Kidney epithelial cell (primary cell): ENCODE data around the gene TLR6. TPM values are rescaled to one million over a fixed set of nuclear protein-coding genes. Genes with fewer than 3 reads are reported as not detected.
A peak's percentile ranks its signal among the peaks of the same experiment; 100 is the strongest.

Source experiments
- DNase-seq: peaks from one replicate; pipeline ENCODE4 v3.0.0-alpha.2; 2010; ENCODE audit warnings: low read depth
- H3K27me3 ChIP-seq: 2 replicates; pipeline ENCODE4 v1.6.0; 2011; ENCODE audit warnings: low read length; ENCODE audit not compliant: control insufficient read depth, insufficient read depth
- H3K36me3 ChIP-seq: 2 replicates; pipeline ENCODE4 v1.5.1; 2011; ENCODE audit warnings: low read length; ENCODE audit not compliant: control insufficient read depth, insufficient read depth
- H3K4me3 ChIP-seq: 2 replicates; pipeline ENCODE4 v1.5.1; 2011; ENCODE audit warnings: low read depth, mild to moderate bottlenecking, control low read depth, low read length
- CTCF ChIP-seq: IDR thresholded peaks from 2 replicates; pipeline ENCODE4 v1.5.1; 2011; ENCODE audit warnings: mild to moderate bottlenecking, moderate library complexity, low read length, control low read depth, inconsistent platforms; ENCODE audit not compliant: insufficient read depth, poor library complexity, severe bottlenecking
- total RNA-seq: library from RNA; depleted of rRNA; stranded (reverse); fragments of >200 nt; gene quantifications from 2 replicates; pipeline ENCODE4 v1.2.3, GENCODE V29; 2015

Gene TLR6
- total RNA-seq = 1.1 and 1.3 TPM in 2 replicates

DNA sequence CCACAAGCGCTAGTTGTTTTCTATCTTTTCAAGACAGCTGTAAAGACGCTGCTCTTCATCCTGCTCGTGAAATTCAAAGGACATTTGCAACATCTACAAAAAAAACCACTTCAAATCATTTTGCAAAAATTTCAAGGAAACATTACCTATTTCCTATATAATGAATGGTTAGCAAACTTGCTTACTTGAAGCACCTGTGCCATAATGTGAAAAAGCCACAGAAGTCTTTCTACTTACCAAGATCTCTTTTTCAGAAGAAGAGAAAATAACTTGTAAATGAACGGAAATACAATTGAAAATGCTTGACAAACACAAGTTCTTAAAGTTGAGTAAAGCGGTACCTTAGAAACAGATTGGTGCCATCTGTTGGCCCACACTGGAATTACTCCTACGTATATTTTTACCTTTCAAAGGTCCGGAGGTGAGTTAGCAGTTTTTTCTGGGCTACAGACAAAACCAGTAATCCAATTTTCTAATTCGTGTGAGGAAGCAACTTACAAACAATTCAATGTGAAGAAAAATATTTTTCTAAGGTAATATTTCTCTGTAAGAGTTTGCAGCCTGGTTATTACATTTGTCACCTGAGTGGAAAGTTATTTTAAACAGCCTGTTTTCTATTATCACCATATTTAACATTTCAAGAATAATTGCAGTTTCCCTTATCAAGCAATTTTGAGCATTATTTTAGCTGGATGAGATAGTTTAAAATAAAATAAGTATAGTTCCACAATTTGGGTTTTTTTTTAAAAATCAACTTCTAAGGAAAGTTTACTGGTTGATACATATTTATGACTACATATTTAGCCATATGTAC lies at the start of gene TLR6:
TSS of gene TLR6 (minus strand) at position 294 of the 814 bp plus-strand sequence. CDS start 27,344 bp downstream, outside the sequence.
- no peak for DNase-seq
- no peak within 1 kb of the TSS for H3K4me3 ChIP-seq
- H3K36me3 ChIP-seq = no peaks in the 10 kb centered on the region
- H3K27me3 ChIP-seq = no peaks in the 10 kb centered on the region
- TF ChIP-seq CTCF = peak; percentile 66

- no peak for DNase-seq
- Histone ChIP-seq H3K4me3 (no peak overlapping the region), H3K27me3 (no peaks in the 10 kb centered on the region), H3K36me3 (peaks cover 1% of the 10 kb centered on the region)
- TF ChIP-seq CTCF = no peak
Observed at GRCh38 chr4:38905652-38906385, 49.2 kb upstream of the TLR6 start.

GRCh38 chr4:38904682-38905081 lies 48.1 kb upstream of the TLR6 start:
- no peaks in the 10 kb centered on the region for H3K27me3 ChIP-seq
- H3K4me3 ChIP-seq = no peak overlapping the region
- no peaks in the 10 kb centered on the region for H3K36me3 ChIP-seq
- DNase-seq = no peak
- TF ChIP-seq CTCF = no peak

GRCh38 chr4:38904090-38904666 lies 47.6 kb upstream of the TLR6 start:
- no peaks in the 10 kb centered on the region for H3K27me3 ChIP-seq
- no peak for TF ChIP-seq CTCF
- no peak for DNase-seq
- H3K4me3 ChIP-seq = no peak overlapping the region
- no peaks in the 10 kb centered on the region for H3K36me3 ChIP-seq

- H3K4me3 ChIP-seq = no peak overlapping the region
- no peak for DNase-seq
- no peaks in the 10 kb centered on the region for H3K36me3 ChIP-seq
- H3K27me3 ChIP-seq = no peaks in the 10 kb centered on the region
- TF ChIP-seq CTCF = peak; percentile 8
Observed at GRCh38 chr4:38902695-38903094, 46.1 kb upstream of the TLR6 start.
